H1 (cell line): ENCODE results near the gene PBOV1. TPM values are rescaled to one million over a fixed set of nuclear protein-coding genes. Genes with fewer than 3 reads are reported as not detected.

Source experiments
- ASH2L ChIP-seq: fragments of 200-600, 300-600 bp; sonication (generic); IDR thresholded peaks from one replicate; pipeline ENCODE4 v1.7.1; 2017; ENCODE audit warnings: low read length
- CEBPB ChIP-seq: IDR thresholded peaks from 2 replicates; pipeline ENCODE4 v1.6.1; 2012; ENCODE audit warnings: low read depth, low read length
- HDAC6 ChIP-seq: IDR thresholded peaks from one replicate; pipeline ENCODE4 v1.7.1; 2012; ENCODE audit warnings: low read depth, mild to moderate bottlenecking, inconsistent platforms, low read length, moderate library complexity
- MAFK ChIP-seq: IDR thresholded peaks from 2 replicates; pipeline ENCODE4 v1.6.1; 2012; ENCODE audit warnings: low read depth, mild to moderate bottlenecking, improper control_type of control experiment, low read length
- TEAD4 ChIP-seq: IDR thresholded peaks from 2 replicates; pipeline ENCODE4 v1.6.1; 2012; ENCODE audit warnings: low read depth, low read length, inconsistent platforms, mixed read lengths
- polyA plus RNA-seq, 7 experiments: library from polyadenylated mRNA; depleted of rRNA in 3 of 7; stranded (reverse) in 5 of 7; unstranded in 2 of 7; fragments of >200 nt in 5 of 7; fragments of 200-250 nt in 2 of 7; gene quantifications; 1 replicate in 5 of 7; 2 replicates in 1 of 7; 4 replicates in 1 of 7; pipeline versions ENCODE4 v1.2.1 to v1.2.3, GENCODE V29; 2011 to 2013; ENCODE audit warnings: missing spikeins in 2 of 7, mixed read lengths in 2 of 7
- total RNA-seq: library from RNA; stranded (reverse); fragmentation: NEBNext Ultra II Directional; extraction: Animal tissue kit (Norgen Biotek cat#: 25700); gene quantifications from 2 replicates; pipeline ENCODE4 v1.2.1, GENCODE V29; 2021
- TF ChIP-seq, protein P1 (sequence below): fragments of 300-600 bp; sonication (generic); IDR thresholded peaks from 2 replicates; pipeline ENCODE4 v1.7.1; 2012; ENCODE audit warnings: low read length, moderate library complexity, mild to moderate bottlenecking, inconsistent platforms; ENCODE audit not compliant: insufficient replicate concordance
- TF ChIP-seq, protein P2 (sequence below): IDR thresholded peaks from 2 replicates; pipeline ENCODE4 v1.6.1; 2011; ENCODE audit warnings: low read length, improper control_type of control experiment
- TF ChIP-seq, protein P3 (sequence below): IDR thresholded peaks from 2 replicates; pipeline ENCODE4 v1.6.1; 2012; ENCODE audit warnings: low read length, inconsistent platforms

Gene PBOV1
- total and polyA plus RNA-seq, 2 of the 8 experiments (the other 6 are each of a cell fraction or from before 2014, with no cell fraction given) = not detected

DNA sequence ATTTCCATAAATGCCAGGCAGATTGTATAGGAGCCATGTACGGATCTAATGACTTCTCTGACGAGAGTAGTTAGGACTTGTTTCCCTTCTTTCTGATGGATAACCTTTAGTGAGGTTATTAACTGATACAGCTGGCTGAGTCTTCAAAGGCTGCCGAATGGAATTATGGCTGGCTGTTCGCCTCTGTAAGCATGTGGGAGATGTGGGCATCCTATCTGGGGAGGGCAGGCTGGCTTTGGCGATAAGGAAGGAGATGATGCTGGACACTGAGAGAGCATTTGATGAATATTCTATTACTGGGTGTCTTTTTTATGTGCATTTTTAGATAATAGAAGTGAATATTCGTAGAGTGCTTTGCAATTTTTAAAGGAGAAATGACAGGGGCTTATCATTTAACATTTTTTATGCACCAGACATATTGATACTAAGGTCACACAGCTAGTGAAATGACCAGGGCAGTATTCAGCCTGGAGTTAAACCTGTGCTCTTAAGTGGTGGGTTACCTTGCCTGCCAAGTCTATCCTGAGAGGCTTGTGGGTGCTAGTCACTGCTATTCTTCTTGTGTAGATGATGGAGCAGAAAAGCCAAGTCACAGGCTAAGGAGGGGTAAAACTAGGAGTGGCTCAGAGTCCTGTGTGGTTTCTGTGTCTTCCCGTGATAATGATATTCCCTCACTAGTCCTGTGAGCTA is 3.1 kb downstream of the PBOV1 start (continued):
- TF ChIP-seq, protein P1, sequence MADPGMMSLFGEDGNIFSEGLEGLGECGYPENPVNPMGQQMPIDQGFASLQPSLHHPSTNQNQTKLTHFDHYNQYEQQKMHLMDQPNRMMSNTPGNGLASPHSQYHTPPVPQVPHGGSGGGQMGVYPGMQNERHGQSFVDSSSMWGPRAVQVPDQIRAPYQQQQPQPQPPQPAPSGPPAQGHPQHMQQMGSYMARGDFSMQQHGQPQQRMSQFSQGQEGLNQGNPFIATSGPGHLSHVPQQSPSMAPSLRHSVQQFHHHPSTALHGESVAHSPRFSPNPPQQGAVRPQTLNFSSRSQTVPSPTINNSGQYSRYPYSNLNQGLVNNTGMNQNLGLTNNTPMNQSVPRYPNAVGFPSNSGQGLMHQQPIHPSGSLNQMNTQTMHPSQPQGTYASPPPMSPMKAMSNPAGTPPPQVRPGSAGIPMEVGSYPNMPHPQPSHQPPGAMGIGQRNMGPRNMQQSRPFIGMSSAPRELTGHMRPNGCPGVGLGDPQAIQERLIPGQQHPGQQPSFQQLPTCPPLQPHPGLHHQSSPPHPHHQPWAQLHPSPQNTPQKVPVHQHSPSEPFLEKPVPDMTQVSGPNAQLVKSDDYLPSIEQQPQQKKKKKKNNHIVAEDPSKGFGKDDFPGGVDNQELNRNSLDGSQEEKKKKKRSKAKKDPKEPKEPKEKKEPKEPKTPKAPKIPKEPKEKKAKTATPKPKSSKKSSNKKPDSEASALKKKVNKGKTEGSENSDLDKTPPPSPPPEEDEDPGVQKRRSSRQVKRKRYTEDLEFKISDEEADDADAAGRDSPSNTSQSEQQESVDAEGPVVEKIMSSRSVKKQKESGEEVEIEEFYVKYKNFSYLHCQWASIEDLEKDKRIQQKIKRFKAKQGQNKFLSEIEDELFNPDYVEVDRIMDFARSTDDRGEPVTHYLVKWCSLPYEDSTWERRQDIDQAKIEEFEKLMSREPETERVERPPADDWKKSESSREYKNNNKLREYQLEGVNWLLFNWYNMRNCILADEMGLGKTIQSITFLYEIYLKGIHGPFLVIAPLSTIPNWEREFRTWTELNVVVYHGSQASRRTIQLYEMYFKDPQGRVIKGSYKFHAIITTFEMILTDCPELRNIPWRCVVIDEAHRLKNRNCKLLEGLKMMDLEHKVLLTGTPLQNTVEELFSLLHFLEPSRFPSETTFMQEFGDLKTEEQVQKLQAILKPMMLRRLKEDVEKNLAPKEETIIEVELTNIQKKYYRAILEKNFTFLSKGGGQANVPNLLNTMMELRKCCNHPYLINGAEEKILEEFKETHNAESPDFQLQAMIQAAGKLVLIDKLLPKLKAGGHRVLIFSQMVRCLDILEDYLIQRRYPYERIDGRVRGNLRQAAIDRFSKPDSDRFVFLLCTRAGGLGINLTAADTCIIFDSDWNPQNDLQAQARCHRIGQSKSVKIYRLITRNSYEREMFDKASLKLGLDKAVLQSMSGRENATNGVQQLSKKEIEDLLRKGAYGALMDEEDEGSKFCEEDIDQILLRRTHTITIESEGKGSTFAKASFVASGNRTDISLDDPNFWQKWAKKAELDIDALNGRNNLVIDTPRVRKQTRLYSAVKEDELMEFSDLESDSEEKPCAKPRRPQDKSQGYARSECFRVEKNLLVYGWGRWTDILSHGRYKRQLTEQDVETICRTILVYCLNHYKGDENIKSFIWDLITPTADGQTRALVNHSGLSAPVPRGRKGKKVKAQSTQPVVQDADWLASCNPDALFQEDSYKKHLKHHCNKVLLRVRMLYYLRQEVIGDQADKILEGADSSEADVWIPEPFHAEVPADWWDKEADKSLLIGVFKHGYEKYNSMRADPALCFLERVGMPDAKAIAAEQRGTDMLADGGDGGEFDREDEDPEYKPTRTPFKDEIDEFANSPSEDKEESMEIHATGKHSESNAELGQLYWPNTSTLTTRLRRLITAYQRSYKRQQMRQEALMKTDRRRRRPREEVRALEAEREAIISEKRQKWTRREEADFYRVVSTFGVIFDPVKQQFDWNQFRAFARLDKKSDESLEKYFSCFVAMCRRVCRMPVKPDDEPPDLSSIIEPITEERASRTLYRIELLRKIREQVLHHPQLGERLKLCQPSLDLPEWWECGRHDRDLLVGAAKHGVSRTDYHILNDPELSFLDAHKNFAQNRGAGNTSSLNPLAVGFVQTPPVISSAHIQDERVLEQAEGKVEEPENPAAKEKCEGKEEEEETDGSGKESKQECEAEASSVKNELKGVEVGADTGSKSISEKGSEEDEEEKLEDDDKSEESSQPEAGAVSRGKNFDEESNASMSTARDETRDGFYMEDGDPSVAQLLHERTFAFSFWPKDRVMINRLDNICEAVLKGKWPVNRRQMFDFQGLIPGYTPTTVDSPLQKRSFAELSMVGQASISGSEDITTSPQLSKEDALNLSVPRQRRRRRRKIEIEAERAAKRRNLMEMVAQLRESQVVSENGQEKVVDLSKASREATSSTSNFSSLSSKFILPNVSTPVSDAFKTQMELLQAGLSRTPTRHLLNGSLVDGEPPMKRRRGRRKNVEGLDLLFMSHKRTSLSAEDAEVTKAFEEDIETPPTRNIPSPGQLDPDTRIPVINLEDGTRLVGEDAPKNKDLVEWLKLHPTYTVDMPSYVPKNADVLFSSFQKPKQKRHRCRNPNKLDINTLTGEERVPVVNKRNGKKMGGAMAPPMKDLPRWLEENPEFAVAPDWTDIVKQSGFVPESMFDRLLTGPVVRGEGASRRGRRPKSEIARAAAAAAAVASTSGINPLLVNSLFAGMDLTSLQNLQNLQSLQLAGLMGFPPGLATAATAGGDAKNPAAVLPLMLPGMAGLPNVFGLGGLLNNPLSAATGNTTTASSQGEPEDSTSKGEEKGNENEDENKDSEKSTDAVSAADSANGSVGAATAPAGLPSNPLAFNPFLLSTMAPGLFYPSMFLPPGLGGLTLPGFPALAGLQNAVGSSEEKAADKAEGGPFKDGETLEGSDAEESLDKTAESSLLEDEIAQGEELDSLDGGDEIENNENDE = no peak
- no peak for TF ChIP-seq TEAD4
- no peak for TF ChIP-seq ASH2L
- no peak for TF ChIP-seq MAFK
- TF ChIP-seq, protein P2, sequence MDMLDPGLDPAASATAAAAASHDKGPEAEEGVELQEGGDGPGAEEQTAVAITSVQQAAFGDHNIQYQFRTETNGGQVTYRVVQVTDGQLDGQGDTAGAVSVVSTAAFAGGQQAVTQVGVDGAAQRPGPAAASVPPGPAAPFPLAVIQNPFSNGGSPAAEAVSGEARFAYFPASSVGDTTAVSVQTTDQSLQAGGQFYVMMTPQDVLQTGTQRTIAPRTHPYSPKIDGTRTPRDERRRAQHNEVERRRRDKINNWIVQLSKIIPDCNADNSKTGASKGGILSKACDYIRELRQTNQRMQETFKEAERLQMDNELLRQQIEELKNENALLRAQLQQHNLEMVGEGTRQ = no peak
- no peak for TF ChIP-seq CEBPB
- TF ChIP-seq, protein P3, sequence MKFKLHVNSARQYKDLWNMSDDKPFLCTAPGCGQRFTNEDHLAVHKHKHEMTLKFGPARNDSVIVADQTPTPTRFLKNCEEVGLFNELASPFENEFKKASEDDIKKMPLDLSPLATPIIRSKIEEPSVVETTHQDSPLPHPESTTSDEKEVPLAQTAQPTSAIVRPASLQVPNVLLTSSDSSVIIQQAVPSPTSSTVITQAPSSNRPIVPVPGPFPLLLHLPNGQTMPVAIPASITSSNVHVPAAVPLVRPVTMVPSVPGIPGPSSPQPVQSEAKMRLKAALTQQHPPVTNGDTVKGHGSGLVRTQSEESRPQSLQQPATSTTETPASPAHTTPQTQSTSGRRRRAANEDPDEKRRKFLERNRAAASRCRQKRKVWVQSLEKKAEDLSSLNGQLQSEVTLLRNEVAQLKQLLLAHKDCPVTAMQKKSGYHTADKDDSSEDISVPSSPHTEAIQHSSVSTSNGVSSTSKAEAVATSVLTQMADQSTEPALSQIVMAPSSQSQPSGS = no peak
- no peak for TF ChIP-seq HDAC6
